HAP-1 (cell line): Measurements from ENCODE around the gene EPGN.

ENCODE experiments used
- DNase-seq, 2 experiments: peaks; one replicate each; pipeline ENCODE4 v3.0.0-alpha.2; 2016 to 2020; ENCODE audit warnings: low spot score in 2 of 2
- H3K27me3 ChIP-seq: fragments of 250-450 bp; sonication (Bioruptor Pico); 2 replicates; pipeline ENCODE4 v1.5.1; 2020; ENCODE audit warnings: low read depth, mild to moderate bottlenecking, moderate library complexity
- H3K36me3 ChIP-seq: fragments of 250-450 bp; sonication (Bioruptor Pico); replicated peaks from 2 replicates; pipeline ENCODE4 v1.5.1; 2020; ENCODE audit warnings: mild to moderate bottlenecking
- H3K4me1 ChIP-seq: fragments of 250-450 bp; sonication (Bioruptor Pico); 2 replicates; pipeline ENCODE4 v1.5.1; 2020; ENCODE audit warnings: mild to moderate bottlenecking
- H3K4me3 ChIP-seq: fragments of 250-450 bp; sonication (Bioruptor Pico); 2 replicates; pipeline ENCODE4 v1.5.1; 2020; ENCODE audit warnings: mild to moderate bottlenecking, moderate library complexity
- H3K9me3 ChIP-seq: fragments of 250-450 bp; sonication (Bioruptor Pico); 2 replicates; pipeline ENCODE4 v1.5.1; 2020; ENCODE audit warnings: mild to moderate bottlenecking, moderate library complexity
- in situ Hi-C: fragments of 300-500 bp; cut with MboI; formaldehyde crosslinking; loops from 3 replicates; pipeline ENCODE4 v1.14.3; 2020; ENCODE audit warnings: low sequenced_read_pairs, inconsistent platforms, mixed read lengths

The EPGN gene

GRCh38 chr4:74287791-74288190, 20.5 kb upstream of the EPGN start:
- H3K36me3 ChIP-seq, result no peaks in the 10 kb centered on the region

DNA sequence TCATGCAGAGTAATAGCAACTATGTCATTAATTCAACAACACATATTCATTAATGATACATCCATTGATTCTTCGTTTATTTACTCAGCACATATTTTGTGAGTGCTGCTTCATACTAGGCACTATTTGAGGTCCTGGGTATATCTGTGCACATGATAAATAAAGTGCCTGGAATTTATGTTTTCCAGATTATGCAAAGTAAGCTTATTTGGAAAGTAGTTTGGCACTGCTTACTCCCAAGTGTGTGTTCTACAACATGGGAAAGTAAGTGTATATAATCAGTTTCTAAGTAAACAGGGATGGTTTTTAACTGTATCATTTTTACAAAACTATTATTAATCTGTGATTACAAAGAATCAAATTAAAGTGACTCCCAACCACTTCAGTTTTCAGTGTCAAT, 16.8 kb upstream of the EPGN start:
- in situ Hi-C loops, result no loop called here
- H3K36me3 ChIP-seq, result no peaks in the 10 kb centered on the region
- no peaks in the 10 kb centered on the region for H3K27me3 ChIP-seq
- H3K9me3 ChIP-seq, result no peaks in the 10 kb centered on the region
- no peak overlapping the region for H3K4me3 ChIP-seq
- H3K4me1 ChIP-seq, result no peaks in the 10 kb centered on the region
- DNase-seq, result no peak

More at GRCh38 chr4:74287791-74288190, 20.5 kb upstream of the EPGN start:
- in situ Hi-C loops, result no loop called here
- DNase-seq, result no peak
- no peaks in the 10 kb centered on the region for H3K9me3 ChIP-seq
- no peaks in the 10 kb centered on the region for H3K27me3 ChIP-seq
- no peaks in the 10 kb centered on the region for H3K4me1 ChIP-seq
- no peak overlapping the region for H3K4me3 ChIP-seq

DNA sequence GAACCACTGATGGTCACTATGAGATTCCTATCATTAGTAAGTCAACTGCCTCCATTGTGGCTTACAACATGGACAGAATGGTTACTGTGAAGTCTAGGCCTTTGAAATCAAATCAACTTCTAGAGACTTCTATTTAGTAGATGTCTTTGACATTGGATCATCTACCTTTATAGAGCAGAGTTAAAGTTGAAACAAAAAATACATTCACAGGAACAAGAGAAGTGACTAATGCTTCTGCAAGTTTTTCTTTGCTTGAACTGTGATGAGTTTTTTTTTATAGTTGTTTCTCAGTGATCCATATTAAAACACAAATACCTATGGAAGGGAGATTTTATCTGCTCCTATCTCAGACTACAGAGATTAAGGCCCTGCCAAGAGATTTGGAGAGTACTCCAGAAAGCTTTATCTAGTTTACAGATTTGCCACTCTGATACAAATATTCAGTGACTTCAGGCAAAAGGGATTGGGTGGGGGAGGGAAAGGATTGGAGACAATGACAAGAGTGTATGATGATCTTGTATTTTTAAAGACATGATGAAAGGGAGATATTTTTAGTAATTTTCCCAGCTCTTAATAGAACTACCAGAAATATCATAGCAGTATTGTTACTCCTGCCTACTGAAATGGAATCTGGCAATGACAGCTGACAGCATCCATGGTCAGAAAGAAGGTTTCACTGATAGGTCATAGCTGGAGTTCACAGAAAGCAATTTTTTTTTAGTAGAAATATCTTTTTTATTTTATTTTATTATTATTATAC, 16.0 kb upstream of the EPGN start:
- no peaks in the 10 kb centered on the region for H3K4me1 ChIP-seq
- H3K4me3 ChIP-seq, result no peak overlapping the region
- in situ Hi-C loops, result no loop called here
- no peak for DNase-seq
- H3K9me3 ChIP-seq, result no peaks in the 10 kb centered on the region
- H3K27me3 ChIP-seq, result no peaks in the 10 kb centered on the region
- no peaks in the 10 kb centered on the region for H3K36me3 ChIP-seq

GRCh38 chr4:74293558-74293957, 14.7 kb upstream of the EPGN start:
- Histone ChIP-seq H3K36me3 (no peaks in the 10 kb centered on the region), H3K9me3 (no peaks in the 10 kb centered on the region), H3K4me1 (no peaks in the 10 kb centered on the region), H3K27me3 (no peaks in the 10 kb centered on the region), H3K4me3 (no peak overlapping the region)
- in situ Hi-C loops, result no loop called here
- no peak for DNase-seq

GRCh38 chr4:74294681-74295080, 13.6 kb upstream of the EPGN start:
- Histone ChIP-seq H3K9me3 (no peaks in the 10 kb centered on the region), H3K36me3 (no peaks in the 10 kb centered on the region), H3K4me3 (no peak overlapping the region), H3K4me1 (no peaks in the 10 kb centered on the region), H3K27me3 (no peaks in the 10 kb centered on the region)
- DNase-seq, result no peak
- in situ Hi-C loops, result no loop called here

- DNase-seq, result no peak
- in situ Hi-C loops, result no loop called here
Observed at GRCh38 chr4:74297539-74297938, 10.7 kb upstream of the EPGN start.

DNA sequence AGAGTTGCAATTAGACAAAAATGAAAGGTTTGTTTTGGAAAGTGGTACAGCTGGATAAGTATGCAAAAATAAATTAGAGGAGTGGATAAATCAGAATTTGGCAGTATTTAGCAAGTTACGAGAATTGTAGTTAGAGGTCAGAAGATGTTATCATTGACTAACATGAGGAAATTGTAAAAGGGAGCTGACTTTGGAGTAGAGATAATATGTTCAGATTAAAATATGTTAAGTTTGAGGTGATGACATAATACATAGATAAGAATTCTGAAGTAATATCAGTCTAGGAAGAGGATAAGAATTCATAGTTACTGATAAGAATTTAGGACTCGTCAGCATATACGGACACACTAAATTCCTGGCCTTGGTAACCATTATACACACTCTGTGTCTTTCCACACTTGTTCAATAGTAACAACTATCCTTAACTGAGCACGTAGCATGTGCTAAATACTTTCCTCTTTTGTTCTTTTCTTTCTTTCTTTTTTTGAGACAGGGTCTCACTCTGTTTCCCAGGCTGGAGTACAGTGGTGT, 4.1 kb upstream of the EPGN start:
- H3K9me3 ChIP-seq, result no peaks in the 10 kb centered on the region
- DNase-seq, result no peak
- H3K4me3 ChIP-seq, result no peak overlapping the region
- in situ Hi-C loops, result loop anchor here (25.0 kb wide), 1 partner anchor 358 kb away; no protein-coding TSS in a partner anchor
- peaks cover 4% of the 10 kb centered on the region; the same call in 1 of the 2 replicates for H3K27me3 ChIP-seq
- H3K36me3 ChIP-seq, result no peaks in the 10 kb centered on the region
- H3K4me1 ChIP-seq, result no peaks in the 10 kb centered on the region

More at GRCh38 chr4:74297539-74297938, 10.7 kb upstream of the EPGN start:
- no peaks in the 10 kb centered on the region for H3K36me3 ChIP-seq
- no peaks in the 10 kb centered on the region for H3K9me3 ChIP-seq
- no peak overlapping the region for H3K4me3 ChIP-seq
- no peaks in the 10 kb centered on the region for H3K27me3 ChIP-seq
- H3K4me1 ChIP-seq, result no peaks in the 10 kb centered on the region

DNA sequence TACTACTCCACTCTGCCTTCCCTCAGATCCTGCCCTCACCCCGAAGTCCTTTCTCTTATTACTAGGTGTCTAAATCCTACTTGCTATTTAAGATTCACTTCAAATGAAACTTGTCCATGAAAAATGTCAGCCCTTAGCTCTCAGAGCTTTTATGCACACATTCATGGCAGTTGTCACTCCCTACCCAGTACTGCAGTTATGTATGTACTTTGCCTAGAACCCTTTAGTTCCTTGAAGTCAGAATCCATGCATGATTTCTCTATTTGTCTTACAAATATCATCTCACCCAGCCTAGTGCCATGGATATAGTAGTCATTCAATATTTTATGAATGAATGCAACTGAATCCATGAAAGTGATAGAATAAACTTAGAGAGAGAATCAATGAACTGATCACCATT, 3.3 kb upstream of the EPGN start:
- Histone ChIP-seq H3K27me3 (peaks cover 4% of the 10 kb centered on the region; the same call in 1 of the 2 replicates), H3K36me3 (no peaks in the 10 kb centered on the region), H3K4me3 (no peak overlapping the region), H3K9me3 (no peaks in the 10 kb centered on the region), H3K4me1 (no peaks in the 10 kb centered on the region)
- DNase-seq, result no peak
- in situ Hi-C loops, result loop anchor here (25.0 kb wide), 1 partner anchor 357 kb away; no protein-coding TSS in a partner anchor

DNA sequence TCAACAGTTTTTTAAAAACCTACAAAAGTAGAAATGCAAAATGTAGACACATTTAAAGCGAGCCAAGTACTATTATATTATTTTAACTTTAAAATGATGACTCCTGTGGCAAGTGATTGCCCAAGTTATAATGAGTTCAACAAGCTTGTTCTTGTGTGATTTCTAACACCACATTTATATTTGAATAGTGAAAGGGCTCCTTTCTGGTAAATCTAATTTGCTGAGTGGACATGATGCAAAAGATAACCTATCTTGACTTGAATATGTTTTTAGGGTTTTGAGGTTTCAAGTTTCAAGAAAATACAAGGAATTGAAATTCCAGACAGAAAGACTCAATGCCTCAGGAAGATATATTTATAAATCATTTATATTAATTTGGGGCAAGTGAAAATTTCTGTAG, 1.1 kb upstream of the EPGN start:
- in situ Hi-C loops, result loop anchor here (25.0 kb wide), 1 partner anchor 355 kb away; no protein-coding TSS in a partner anchor
- H3K4me1 ChIP-seq, result no peaks in the 10 kb centered on the region
- DNase-seq, result no peak
- no peaks in the 10 kb centered on the region for H3K36me3 ChIP-seq
- peaks cover 7% of the 10 kb centered on the region; the same call in 1 of the 2 replicates for H3K27me3 ChIP-seq
- no peaks in the 10 kb centered on the region for H3K9me3 ChIP-seq
- H3K4me3 ChIP-seq, result no peak overlapping the region

DNA sequence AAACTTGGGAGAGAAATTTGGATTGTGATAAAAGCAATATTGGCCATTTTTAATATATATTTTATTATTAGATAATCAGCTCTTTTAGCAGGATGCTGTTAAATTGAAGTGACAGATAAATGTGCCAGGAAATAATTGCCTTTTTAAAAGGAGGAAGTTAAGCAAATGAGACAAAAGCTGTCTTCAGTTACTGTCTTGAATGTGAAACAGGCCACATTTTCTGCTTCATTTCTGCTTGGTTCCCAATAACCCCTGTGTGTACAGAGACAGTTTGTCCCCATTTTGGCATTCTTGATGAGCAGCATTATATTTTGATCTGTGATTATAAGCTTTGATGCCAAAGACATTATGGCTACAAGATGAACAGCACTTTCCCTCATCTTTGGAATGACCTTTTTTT, 953 bp downstream of the EPGN start:
- in situ Hi-C loops, result loop anchor here (25.0 kb wide), 1 partner anchor 353 kb away; no protein-coding TSS in a partner anchor
- H3K4me1 ChIP-seq, result no peaks in the 10 kb centered on the region
- peaks cover 6% of the 10 kb centered on the region for H3K27me3 ChIP-seq
- no peaks in the 10 kb centered on the region for H3K9me3 ChIP-seq
- no peak for DNase-seq
- H3K4me3 ChIP-seq, result no peak overlapping the region
- H3K36me3 ChIP-seq, result no peaks in the 10 kb centered on the region

DNA sequence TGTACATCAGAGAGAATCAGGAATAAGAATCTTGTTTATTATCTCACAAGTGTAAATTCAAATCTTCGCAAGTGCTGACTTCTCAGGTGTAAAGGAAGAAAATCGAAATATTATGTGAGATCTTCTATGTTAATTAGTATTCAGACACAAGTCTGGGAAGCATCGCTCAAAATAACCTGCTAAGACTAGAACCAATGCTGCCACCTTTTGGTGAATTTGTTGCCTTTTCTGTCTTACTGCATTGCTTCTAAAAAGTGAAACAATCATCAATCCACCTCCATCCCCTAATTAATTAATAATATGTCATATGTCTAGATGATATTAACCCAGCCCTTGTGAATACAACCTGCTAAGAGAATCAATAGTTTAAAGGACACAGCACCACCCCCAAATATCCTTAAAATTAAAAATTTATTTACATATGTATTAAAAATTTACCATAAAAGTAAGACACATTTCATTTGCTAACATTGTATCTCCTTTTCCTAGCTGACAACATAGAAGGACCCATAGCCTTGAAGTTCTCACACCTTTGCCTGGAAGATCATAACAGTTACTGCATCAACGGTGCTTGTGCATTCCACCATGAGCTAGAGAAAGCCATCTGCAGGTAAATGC, 3.5 kb downstream of the EPGN start:
- in situ Hi-C loops, result loop anchor here (25.0 kb wide), 1 partner anchor 350 kb away; no protein-coding TSS in a partner anchor
- Histone ChIP-seq H3K4me1 (no peaks in the 10 kb centered on the region), H3K27me3 (peaks cover 6% of the 10 kb centered on the region), H3K4me3 (no peak overlapping the region), H3K9me3 (no peaks in the 10 kb centered on the region), H3K36me3 (no peaks in the 10 kb centered on the region)
- DNase-seq, result peak; percentile 36 to 38

GRCh38 chr4:74314329-74314728, 6.1 kb downstream of the EPGN start:
- Histone ChIP-seq H3K36me3 (no peaks in the 10 kb centered on the region), H3K9me3 (no peaks in the 10 kb centered on the region), H3K4me3 (no peak overlapping the region), H3K4me1 (no peaks in the 10 kb centered on the region), H3K27me3 (peaks cover 10% of the 10 kb centered on the region)
- no peak for DNase-seq
- in situ Hi-C loops, result loop anchor here (25.0 kb wide), 1 partner anchor 348 kb away; no protein-coding TSS in a partner anchor

DNA sequence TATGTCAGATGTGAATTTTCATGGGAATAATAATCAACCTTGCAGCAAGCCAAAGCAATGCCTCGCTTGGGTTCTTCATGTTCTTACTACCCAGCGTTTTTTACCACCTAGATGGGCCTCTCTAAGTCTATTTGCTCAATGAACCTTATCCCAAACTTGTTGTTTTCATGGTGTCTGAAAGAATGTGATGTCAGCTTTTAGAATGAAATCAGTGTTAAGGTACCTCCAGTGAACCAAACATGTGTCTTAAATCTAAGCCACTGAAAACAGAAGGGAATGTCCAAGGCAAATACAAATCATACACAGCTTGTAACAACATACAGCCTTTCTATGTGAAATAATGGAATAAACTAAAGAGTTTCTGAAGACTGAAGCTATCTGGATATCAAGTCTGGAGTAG, 6.7 kb downstream of the EPGN start:
- peaks cover 11% of the 10 kb centered on the region for H3K27me3 ChIP-seq
- no peaks in the 10 kb centered on the region for H3K9me3 ChIP-seq
- DNase-seq, result no peak
- H3K36me3 ChIP-seq, result no peaks in the 10 kb centered on the region
- H3K4me1 ChIP-seq, result no peaks in the 10 kb centered on the region
- no peak overlapping the region for H3K4me3 ChIP-seq
- in situ Hi-C loops, result loop anchor here (25.0 kb wide), 1 partner anchor 347 kb away; no protein-coding TSS in a partner anchor

- Histone ChIP-seq H3K36me3 (no peaks in the 10 kb centered on the region), H3K4me1 (no peaks in the 10 kb centered on the region), H3K9me3 (no peaks in the 10 kb centered on the region), H3K4me3 (no peak overlapping the region), H3K27me3 (peaks cover 12% of the 10 kb centered on the region)
- DNase-seq, result no peak
- in situ Hi-C loops, result loop anchor here (25.0 kb wide), 1 partner anchor 347 kb away; no protein-coding TSS in a partner anchor
Observed at GRCh38 chr4:74315376-74315775, 7.1 kb downstream of the EPGN start.
